ENCODE data around the gene STEAP3. TPM values are rescaled to one million over a fixed set of nuclear protein-coding genes. Genes with fewer than 3 reads are reported as not detected.

Gene STEAP3, protein sequence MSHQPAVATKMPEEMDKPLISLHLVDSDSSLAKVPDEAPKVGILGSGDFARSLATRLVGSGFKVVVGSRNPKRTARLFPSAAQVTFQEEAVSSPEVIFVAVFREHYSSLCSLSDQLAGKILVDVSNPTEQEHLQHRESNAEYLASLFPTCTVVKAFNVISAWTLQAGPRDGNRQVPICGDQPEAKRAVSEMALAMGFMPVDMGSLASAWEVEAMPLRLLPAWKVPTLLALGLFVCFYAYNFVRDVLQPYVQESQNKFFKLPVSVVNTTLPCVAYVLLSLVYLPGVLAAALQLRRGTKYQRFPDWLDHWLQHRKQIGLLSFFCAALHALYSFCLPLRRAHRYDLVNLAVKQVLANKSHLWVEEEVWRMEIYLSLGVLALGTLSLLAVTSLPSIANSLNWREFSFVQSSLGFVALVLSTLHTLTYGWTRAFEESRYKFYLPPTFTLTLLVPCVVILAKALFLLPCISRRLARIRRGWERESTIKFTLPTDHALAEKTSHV
- total RNA-seq (2014; rRNA removed; shearing (Covaris generic)), result 14.0 and 17.7 TPM in 2 replicates

DNA sequence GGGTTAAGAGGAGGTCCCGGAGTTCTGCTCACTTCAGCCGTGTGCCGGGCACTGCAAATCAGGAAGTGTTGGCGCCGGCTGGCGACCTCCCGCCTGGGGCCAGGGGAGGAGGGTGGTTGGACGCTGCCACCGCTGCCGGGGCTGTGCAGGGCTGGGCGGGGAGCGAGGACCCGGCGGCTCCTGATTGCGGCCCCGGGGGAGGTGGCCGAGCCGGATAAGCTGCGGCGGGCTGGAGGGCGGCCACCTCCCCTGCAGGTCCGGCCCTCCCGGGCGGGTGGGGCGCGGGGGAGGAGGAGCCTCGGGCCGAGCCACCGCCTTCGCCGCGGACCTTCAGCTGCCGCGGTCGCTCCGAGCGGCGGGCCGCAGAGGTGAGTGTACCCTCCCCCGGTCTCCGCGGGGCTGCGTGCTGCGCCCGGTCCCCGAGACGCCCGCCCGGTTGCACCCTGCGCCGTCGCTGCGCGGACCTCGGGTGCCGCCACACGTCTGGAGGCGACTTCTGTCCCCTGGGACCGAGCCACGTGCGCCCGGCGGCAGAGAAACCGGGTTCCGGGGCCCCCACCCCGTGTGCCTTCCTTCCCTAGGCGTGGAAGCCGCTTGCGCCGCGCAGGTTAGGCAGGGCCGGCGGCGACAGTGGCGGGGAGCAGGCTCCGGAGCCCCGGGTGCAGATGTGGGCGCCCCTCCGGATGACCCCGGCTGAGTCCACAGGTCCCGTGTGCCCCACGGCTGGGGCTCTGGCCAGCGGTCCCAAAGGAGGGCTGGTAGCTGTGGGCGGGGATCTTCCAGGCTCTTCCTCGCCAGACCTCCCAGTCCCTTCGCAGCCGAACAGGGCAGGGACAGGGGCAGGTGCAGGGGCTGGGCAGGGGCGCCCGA, at the start of gene STEAP3:
STEAP3 (plus strand) TSS at position 314 of the 870 bp plus-strand sequence. CDS start 7,179 bp downstream, outside the sequence.
- DNase-seq (ENCODE audit: low spot score), result peak; percentile 57

DNA sequence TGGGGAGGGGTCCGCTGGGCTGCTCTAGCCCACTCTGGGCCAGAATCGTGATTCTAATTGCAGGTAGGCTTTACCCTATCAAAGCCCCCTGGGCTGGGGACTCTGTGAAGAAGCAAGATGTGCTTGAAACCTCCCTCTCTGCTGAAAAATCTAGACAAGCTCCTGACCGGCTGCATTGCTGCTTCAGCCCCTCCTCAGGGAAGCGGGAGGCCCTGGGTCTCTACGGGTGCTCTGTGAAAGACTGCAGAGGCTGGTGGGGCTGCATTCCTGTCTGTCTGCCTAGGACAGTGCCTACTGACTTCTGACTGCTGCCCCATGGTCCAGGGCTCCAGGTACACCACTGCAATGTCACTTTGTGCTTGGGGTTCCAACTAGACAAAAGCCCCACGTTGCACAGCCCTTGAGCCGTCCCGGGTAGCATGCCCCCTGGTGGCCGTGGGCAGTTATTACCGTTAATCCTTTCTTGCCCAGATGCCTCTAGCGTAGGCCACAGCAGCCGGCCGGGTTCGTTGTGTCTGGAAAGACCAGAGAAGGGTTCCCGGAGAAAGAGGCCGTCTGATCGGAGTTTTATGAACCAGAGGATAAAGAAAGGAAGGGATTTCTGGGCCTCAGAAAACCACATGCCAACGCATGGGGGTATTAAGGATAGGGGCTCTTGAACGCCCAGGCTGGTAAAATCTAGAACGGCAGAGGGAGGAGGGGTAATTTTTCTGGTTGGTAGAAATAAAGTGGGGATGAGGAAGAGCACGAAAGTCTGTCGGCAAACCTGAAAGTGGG, 49.2 kb upstream of the STEAP3 start:
- DNase-seq (ENCODE audit: low spot score), result peak; percentile 36

DNA sequence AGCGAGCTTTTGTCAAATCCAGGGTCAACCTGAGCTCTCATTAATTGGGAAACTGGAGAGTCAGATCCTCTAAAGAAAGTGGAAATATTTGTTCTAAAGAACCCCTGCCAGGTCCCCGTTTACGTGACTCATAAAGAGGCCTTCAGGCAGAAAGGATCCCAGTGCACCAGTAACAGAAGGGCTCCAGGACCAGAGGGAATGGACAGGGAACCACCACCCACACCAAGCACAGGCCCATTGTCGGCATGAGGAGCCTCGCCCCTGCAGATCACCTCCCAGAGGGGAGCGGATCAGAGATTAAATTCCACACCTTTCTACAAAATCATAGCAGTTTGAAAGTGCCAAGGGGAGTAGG, 48.7 kb upstream of the STEAP3 start:
- no peak for DNase-seq (ENCODE audit: low spot score)

DNA sequence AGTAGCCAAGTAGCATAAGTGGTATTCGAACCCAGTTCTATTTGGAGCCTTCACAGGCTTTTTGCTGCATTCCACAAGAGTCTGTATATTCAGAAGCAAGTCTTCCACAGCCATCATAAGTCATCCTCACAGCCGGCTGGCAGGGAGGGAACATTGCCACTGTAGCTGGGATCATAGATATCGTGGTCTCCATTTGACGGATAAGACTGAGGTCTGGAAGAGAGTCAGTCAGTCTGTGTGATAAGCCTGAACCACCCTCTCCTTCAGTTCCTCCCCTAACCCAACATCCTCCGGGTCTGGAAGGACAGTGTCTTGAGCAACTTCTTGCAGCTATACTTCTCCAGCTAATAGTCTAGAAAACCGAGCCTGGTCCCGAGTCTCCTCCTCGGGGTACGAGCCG, 48.1 kb upstream of the STEAP3 start:
- no peak for DNase-seq (ENCODE audit: low spot score)

DNA sequence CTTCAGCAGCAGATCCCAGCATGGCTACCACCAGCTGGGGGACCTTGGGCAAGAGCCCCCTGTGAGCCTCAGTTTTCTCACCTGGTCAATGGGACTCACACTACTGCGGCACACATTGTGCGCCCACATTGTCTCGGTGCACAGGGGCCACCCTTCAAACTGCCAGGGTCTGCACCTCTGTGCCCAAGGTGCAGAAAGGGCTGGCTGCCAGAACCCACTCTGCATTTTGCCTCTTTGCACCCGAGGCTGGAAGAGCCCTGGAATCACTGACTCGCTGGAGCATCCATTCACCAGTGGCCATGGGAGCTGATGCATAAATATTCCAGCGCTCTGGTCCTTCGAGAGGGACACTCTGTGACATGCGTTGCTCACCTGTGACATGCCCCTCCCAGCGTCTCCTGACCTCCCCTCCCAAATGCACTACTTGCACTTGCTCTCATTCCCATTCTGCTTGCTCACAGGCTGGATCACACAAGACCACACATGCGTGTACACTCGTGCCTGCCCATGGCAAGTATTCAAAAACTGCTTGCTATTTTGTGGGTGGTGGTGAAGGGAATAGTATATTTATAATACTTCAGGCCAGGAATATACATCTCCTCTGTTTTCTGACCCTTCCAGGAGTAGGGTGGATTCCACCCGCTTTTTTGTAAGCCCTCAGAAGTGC, 46.3 kb upstream of the STEAP3 start:
- no peak for DNase-seq (ENCODE audit: low spot score)

DNA sequence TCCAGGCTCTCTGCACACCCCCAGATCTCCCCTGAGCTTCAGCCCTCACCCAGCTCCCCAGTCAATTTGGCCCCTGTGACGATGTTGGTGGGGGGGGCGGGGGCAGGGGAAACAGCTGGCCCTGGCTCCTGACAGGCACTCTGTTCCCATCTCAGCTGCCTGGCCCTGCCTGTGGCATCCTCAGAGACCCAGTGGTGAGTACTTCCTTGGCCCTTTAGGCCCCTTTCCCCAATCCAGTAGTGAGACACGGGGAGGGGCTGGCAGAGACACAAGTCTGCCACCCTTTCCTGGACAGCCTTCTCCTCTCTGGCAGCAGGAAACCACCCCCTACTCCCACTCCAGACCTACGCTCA, 45.8 kb upstream of the STEAP3 start:
- DNase-seq (ENCODE audit: low spot score), result no peak

DNA sequence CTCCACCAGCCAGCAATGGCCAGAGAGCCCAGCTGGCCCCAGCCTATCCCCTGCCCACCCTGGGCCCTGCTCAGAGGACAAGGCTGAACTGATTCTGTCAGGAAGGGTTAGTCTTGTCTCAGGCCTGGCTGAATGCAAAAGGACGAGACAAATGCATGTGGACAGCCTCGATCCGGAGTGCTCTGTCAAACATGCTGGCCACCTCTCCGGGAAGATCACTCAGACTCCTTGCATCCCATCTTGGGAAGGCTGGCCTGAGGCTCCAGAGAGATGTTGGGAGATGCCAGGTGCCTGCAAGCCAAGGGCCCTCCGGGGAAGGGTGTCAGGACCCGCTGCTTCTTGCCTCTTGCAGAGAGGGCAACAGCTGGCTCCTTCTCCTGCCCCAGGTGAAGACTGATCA, 44.9 kb upstream of the STEAP3 start:
- DNase-seq (ENCODE audit: low spot score), result no peak

DNA sequence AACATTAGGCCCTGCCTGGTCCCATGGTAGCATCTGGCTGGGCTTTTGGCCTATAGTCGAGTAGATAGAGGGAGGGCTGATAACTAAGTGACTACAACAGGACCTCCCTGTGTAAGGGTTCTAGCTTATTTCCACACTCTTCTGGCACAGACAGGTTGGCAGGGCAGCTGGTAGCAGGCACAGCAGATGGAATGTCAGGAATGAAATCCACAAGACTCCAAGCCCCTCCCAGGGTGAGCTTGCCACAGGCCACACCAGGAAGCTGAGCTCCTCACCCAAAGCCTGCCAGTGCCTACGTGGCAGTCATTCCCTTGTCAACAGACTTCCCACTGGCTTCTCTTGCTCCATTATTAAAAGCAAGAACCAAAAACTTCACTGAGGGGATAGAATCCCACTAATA, 44.4 kb upstream of the STEAP3 start:
- peak; percentile 79 for DNase-seq (ENCODE audit: low spot score)

DNA sequence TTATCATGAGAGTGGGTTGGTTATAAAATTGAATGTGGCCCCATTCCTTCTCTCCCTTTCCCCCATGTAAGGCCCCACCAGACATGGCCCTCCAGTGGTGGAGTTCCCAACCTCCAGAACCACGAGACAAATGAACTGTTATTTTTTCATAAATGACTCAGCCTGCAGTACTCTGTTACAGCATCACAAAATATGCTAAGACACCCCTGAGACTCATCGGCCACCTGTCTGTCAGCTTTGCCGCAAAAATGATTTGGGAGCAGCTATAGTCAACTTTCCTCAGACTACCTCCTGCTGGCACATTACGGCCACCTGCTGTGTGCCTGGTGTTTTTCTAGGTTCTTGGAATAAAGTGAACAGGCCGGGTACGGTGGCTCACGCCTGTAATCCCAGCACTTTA, 43.6 kb upstream of the STEAP3 start:
- DNase-seq (ENCODE audit: low spot score), result no peak

DNA sequence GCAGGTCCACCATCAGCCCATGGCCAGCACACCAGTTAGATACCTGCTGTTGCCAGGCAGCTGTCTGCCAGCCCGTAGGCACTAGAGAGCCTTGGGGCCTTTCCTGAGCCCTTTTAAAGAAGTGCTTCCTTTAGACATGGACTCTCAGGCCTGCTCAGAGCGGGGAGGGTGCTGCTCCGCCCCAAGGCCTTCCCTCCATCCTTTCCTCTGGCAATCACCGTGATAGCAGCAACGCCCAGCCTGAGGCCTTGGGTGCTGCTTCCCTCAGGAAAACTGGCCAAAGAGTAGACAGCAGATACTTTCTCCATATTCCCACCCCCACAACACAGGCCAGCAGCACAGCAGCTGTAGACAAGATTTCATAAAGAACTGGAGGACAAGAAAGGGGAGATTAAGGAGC, 42.7 kb upstream of the STEAP3 start:
- no peak for DNase-seq (ENCODE audit: low spot score)

DNA sequence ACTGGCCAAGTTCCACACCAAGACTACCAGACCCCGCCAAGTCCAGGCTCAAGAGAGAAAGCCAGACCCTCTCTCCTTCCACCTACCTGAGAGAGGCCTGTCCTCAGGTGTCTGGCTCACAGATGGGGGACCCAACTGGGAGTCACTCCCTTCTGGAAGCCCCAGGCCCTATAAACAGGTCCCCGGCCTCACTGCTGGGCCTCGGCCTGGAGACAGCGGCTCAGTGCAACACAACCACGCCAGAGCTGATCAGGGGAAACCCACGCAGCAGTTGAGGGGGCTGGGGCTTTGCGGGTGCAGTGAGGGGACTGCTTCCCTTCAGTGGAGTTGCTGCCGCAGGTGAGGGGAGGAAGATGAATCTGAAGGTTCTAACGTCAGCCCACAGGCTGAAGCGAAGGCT, 42.2 kb upstream of the STEAP3 start:
- DNase-seq (ENCODE audit: low spot score), result no peak

DNA sequence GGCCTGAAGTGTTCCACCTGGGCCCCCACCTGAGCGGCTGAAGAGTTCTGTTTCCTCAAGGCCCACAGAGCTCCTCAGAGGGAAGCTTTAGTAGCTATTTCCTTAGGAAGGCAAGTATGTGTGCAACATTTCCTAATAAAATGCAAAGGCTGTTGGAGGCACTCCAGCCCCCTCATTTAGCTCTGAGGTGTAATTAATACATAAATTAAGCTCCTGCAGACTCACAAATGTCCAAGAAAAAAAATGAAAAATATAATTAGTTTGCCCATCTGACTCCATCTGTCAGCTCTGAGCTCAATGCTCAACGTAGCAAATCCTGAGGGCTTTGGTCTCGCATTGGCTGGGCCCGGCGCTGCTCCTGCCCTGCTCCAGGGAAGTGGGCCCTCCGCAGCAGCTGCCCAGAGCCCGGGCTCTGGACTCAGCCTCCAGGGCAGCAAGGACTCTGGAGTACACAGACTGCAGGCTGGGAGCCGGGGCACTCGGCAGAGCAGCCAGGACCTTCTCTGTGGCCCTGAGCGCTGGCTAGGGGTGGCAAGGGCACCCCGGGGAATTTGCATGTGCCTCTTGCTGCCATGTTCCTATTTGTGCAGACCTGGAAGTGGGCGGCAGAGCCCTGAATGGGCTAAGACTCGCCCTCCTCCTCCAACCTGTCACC, 41.7 kb upstream of the STEAP3 start:
- DNase-seq (ENCODE audit: low spot score), result no peak

DNA sequence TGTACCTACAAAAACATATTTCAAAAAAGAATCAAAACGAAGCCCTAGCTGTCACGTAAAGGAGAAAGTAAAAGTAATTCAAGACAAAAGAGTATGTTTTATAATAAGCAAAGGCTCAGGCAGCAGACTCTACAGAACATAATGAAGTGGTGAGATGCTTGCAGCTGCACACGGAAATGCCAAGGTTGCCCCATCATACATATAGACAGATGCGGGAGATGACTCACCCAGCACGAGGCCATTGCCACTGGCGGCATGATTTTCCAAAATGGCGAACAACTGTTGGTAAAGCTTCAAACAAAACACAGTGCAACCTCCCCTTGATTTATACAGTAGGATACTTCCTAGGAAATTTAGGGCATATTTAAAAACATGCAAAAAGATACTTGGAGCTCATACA, 39.1 kb upstream of the STEAP3 start:
- DNase-seq (ENCODE audit: low spot score), result peak; percentile 39

DNA sequence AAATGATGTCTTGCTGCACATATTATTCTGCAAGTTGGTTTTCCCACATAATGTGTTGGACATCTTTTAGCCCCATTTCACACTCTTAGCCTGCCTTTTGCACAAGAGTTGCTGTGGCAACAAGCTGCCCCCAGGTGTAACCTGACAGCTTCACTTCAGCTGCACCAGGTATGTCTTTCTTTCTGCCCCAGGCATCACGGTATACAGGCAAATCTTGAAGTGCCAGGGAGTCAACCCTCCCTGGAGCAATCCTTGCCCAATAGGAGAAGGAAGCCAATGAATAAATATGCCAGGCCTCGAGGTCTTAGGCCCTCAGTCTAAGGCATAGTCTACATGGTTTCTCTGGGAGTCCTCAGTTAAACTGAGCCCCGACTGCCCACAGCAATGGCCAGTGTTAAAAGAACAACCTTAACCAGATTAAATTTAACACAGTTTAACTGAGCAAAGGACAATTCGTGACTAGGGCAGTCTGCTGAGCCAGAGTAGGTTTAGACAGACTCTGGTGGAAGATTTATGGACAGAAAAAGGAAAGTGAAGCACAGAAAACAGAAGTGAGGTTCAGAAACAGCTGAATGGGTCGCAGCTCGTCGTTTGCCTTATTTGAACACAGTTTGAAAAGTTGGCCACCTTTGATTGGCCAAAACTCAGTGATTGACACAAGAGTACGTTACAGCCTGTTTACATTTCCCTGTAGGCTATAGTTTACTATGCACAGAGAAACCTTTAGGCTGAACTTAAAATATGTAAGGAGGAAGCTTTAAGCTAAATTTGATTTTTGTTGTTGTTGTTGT, 33.1 kb upstream of the STEAP3 start:
- no peak for DNase-seq (ENCODE audit: low spot score)

DNA sequence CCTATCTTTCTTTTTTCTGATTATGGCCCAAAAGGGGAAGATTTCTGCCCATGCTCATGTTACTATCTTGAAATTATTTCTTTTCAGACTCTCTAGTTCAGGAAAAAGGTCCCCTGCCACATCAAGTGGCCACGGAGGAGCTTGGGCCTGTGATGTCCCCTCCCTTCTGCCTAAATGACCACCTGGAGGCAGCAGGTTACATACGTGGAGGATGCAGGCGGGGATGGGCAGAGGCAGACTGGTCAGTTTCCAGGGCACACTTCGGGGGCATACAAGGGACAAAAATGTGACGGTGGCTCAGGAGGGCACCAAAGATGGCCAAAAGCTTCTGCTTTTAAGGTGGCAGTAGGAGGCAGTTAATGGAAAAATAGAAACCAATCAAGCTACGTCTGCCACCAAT, 30.7 kb upstream of the STEAP3 start:
- DNase-seq (ENCODE audit: low spot score), result no peak

DNA sequence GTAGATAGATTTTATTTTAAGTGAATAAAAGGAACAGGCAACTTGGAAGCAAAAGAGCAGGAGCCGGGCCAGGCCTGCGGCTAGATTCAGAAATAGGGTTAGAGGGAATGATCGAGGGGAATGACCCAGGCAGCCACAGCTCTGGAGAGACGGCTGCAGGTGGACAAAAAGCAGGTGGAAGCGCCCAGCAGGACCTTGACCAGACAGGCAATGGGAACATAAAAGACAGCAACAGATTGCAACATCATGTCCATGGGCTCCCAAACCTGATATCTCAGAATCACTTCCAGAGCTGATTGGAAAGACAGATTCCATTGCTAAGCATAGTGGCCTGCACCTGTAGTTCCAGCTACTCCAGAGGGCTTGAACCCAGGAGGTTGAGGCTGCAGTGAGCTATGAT, 28.6 kb upstream of the STEAP3 start:
- no peak for DNase-seq (ENCODE audit: low spot score)

DNA sequence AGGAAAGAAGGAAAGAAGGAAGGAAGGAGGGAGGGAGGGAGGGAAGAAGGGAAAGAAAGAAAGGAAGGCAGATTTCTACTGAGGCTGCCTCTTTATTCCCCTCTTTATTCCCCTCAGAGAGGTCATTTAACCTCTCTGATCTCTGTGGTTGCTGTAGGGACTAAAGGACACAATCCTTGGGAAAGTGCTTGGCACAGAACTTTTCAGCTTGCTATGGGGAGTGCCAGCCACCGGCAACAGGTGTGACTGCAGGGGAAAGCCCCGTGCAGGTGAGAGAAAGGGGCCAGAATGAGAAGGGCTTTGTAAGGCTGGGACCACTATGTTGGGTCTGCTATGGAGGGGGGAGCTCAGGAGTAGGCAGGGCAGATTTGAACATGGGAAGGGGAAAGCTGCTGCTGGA, 27.7 kb upstream of the STEAP3 start:
- DNase-seq (ENCODE audit: low spot score), result no peak

DNA sequence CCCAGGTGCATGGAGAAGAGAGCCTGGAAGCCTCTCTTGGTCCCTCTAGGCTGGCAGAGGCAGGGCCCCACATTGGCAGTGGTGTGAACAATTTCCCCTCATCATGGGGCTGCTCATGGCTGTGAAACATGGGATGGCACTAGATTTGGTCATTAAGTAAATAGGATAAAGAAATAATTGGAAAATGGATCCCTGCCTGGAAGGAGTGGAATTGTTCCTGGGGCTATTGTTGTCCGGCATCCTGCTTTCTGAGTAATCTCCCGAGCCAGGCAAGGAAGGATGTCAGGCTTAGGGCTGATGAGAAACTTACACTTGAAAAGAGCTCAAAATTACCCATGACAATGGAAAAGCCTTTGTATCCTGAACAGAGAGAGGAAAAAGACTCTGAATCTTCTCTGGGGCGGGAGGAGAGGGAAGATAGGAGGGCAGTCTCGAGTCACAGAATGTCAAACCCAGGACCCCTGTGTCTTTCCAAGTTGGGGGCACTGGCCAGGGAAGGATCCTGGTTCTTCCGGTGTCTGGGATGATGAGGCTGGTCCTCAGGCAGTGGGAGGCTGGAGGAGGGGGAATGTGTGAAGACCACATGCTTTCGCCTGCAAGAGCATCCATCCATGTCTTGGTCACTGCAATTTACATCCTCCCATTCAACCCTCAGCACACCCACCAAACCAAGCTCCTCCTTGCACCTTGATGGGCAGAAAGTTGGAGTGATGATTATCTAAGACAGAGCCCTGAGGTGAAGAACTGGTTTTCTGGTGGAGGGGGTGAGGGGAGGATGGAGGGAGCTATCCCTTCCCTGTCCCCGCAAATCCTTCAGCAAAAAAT, 27.1 kb upstream of the STEAP3 start:
- DNase-seq (ENCODE audit: low spot score), result no peak

DNA sequence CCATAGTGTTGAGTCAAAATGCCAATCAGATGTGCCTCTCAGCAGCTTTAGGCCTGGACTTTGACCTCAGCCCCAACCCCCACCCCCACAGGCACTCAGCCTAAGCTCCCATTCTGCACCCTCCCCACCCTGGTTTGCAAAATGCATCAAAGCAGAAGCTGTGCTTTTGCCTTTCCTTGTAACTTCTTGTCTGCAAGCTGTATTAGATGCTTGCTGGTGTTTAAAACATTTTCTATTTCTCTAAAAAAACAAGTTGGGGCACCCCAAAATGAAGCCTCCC, 26.6 kb upstream of the STEAP3 start:
- DNase-seq (ENCODE audit: low spot score), result no peak
